ENCODE measurements around the gene CRYZL1.

The CRYZL1 gene

GRCh38 chr21:33566514-33566913, 75.0 kb downstream of the CRYZL1 start:
- H3K4me3 ChIP-seq (ENCODE audit: low read depth, low read length): no peak overlapping the region

GRCh38 chr21:33562389-33562788, 79.2 kb downstream of the CRYZL1 start:
- TF ChIP-seq CTCF (IDR thresholded peaks at IDR 0.05; ENCODE audit: low read depth, low read length): no peak
- Histone ChIP-seq H3K27me3 (ENCODE audit: insufficient read depth, low read depth, severe bottlenecking) (no peaks in the 10 kb centered on the region), H3K27ac (no peak overlapping the region), H3K4me3 (ENCODE audit: low read depth, low read length) (no peak overlapping the region), H3K9me3 (ENCODE audit: severe bottlenecking) (no peaks in the 10 kb centered on the region), H3K36me3 (peaks cover 76% of the 10 kb centered on the region)
- DNase-seq: no peak

More at GRCh38 chr21:33566514-33566913, 75.0 kb downstream of the CRYZL1 start:
- H3K36me3 ChIP-seq: peaks cover 78% of the 10 kb centered on the region
- no peak for TF ChIP-seq CTCF (IDR thresholded peaks at IDR 0.05; ENCODE audit: low read depth, low read length)
- no peak overlapping the region for H3K27ac ChIP-seq
- no peaks in the 10 kb centered on the region for H3K9me3 ChIP-seq (ENCODE audit: severe bottlenecking)
- no peak for DNase-seq
- no peaks in the 10 kb centered on the region for H3K27me3 ChIP-seq (ENCODE audit: insufficient read depth, low read depth, severe bottlenecking)

- Histone ChIP-seq H3K36me3 (peaks cover 76% of the 10 kb centered on the region), H3K27me3 (ENCODE audit: insufficient read depth, low read depth, severe bottlenecking) (no peaks in the 10 kb centered on the region), H3K27ac (no peak overlapping the region), H3K9me3 (ENCODE audit: severe bottlenecking) (no peaks in the 10 kb centered on the region), H3K4me3 (ENCODE audit: low read depth, low read length) (no peak overlapping the region)
- no peak for DNase-seq
- TF ChIP-seq CTCF (IDR thresholded peaks at IDR 0.05; ENCODE audit: low read depth, low read length): no peak
Measured at GRCh38 chr21:33561373-33561772, 80.2 kb downstream of the CRYZL1 start.

GRCh38 chr21:33560965-33561364, 80.6 kb downstream of the CRYZL1 start:
- Histone ChIP-seq H3K27me3 (ENCODE audit: insufficient read depth, low read depth, severe bottlenecking) (no peaks in the 10 kb centered on the region), H3K9me3 (ENCODE audit: severe bottlenecking) (no peaks in the 10 kb centered on the region), H3K4me3 (ENCODE audit: low read depth, low read length) (no peak overlapping the region), H3K36me3 (peaks cover 77% of the 10 kb centered on the region), H3K27ac (no peak overlapping the region)
- DNase-seq: no peak
- TF ChIP-seq CTCF (IDR thresholded peaks at IDR 0.05; ENCODE audit: low read depth, low read length): no peak

DNA sequence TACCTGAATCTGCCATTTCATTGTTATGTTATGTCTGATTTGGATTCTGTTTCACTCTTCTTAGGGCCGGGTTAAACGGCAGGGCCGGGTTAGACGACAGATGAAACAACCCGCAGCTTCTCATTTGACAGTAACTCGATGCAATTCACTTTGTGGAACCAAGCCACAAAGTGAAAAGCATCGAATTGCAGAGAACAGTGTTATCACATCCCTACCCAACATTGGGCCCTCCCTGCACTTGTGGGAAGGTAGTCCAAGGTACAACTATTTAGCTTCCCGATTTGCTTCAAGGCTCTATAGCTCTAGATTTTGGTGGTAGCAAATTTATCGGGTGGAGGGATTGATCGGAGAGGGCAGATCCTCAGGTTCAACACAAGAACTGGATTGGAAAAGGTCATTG, 81.7 kb downstream of the CRYZL1 start:
- Histone ChIP-seq H3K9me3 (ENCODE audit: severe bottlenecking) (no peaks in the 10 kb centered on the region), H3K36me3 (peaks cover 87% of the 10 kb centered on the region), H3K27ac (no peak overlapping the region), H3K4me3 (ENCODE audit: low read depth, low read length) (no peak overlapping the region), H3K27me3 (ENCODE audit: insufficient read depth, low read depth, severe bottlenecking) (no peaks in the 10 kb centered on the region)
- no peak for DNase-seq
- no peak for TF ChIP-seq CTCF (IDR thresholded peaks at IDR 0.05; ENCODE audit: low read depth, low read length)

DNA sequence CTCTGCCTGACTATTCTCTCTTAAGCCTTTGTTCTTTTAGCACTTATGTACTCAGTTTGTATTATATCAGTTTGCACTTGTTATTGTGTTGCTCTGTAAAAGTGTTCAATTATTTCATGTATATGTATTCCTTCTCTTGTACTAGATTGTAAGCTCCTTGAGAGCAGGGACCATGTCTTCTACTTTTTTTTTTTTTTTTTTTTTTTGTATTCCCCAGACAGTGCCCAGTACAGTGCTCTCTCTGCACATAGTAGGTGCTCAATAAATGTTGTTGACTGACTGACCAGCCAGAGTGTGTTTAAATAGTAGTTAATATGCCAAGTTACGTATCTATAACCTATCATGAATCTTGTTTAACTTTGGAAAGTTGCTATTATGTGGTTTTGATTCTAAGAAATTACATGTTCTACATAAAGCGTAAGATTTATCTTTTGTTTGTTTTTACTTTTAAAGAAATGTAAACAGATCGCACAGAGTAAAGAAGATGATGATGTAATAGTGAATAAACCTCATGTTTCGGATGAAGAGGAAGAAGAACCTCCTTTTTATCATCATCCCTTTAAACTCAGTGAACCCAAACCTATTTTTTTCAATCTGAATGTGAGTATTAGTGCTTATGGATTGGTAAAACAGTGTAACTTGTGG, 82.6 kb downstream of the CRYZL1 start:
- no peaks in the 10 kb centered on the region for H3K27me3 ChIP-seq (ENCODE audit: insufficient read depth, low read depth, severe bottlenecking)
- H3K4me3 ChIP-seq (ENCODE audit: low read depth, low read length): no peak overlapping the region
- no peaks in the 10 kb centered on the region for H3K9me3 ChIP-seq (ENCODE audit: severe bottlenecking)
- H3K36me3 ChIP-seq: peaks cover 93% of the 10 kb centered on the region
- TF ChIP-seq CTCF (IDR thresholded peaks at IDR 0.05; ENCODE audit: low read depth, low read length): no peak
- no peak for DNase-seq
- no peak overlapping the region for H3K27ac ChIP-seq
